ENCODE measurements around the gene TMEM170B. TPM values are rescaled to one million over a fixed set of nuclear protein-coding genes. Genes with fewer than 3 reads are reported as not detected.

Gene TMEM170B
- polyA plus RNA-seq, 3 donors = 11.7 to 33.4 (median 19.7) TPM

DNA sequence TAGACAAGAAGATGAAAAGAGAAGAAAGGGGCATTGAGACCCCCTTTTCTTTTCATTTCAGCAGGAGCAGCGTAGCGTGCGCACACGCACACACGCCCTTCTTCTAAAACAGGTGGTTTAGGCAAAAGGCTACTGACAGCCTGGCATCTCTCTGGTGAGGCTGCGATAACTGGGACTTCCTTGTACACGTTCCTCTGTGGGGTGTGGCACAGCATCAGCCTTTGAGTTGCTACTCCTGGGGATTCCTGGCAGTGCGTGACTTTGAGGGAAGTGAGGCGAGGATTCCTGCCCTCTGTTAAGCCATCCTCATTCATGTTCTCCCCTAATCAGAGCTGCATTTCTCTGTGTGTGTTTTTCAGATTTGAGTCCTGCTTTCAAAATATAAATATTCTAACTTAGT is 94.7 kb downstream of the TMEM170B start:
- Histone ChIP-seq H3K4me2 (replicated peaks; ENCODE audit: extremely low read depth, low read length, poor library complexity, severe bottlenecking) (no peak overlapping the region), H3K36me3 (replicated peaks in 1 of 2; ENCODE audit: control insufficient read depth in 1 of 2, insufficient read depth in 2 of 2, low read length in 2 of 2) (no peaks in the 10 kb centered on the region), H3K4me3 (replicated peaks in 1 of 3; ENCODE audit: low read depth in 2 of 3, low read length in 3 of 3) (no peak overlapping the region), H3K9ac (ENCODE audit: insufficient read depth, low read length, poor library complexity, severe bottlenecking) (no peak overlapping the region), H3K27ac (ENCODE audit: low read depth in 1 of 2, low read length in 2 of 2) (no peak overlapping the region), H3K4me1 (ENCODE audit: control insufficient read depth in 1 of 2, insufficient read depth in 2 of 2, low read length in 2 of 2) (peaks cover 0 to 2% of the 10 kb centered on the region in 2 donors), H3K27me3 (ENCODE audit: control insufficient read depth in 2 of 2, insufficient read depth in 2 of 2, low read length in 2 of 2) (no peaks in the 10 kb centered on the region), H4K20me1 (ENCODE audit: insufficient read depth, low read length) (no peaks in the 10 kb centered on the region), H3K79me2 (ENCODE audit: insufficient read depth, low read length) (no peaks in the 10 kb centered on the region), H3K9me3 (replicated peaks in 1 of 2; ENCODE audit: control insufficient read depth in 1 of 2, insufficient read depth in 1 of 2, low read length in 2 of 2) (no peaks in the 10 kb centered on the region), H2AFZ (ENCODE audit: insufficient read depth, low read depth, low read length, poor library complexity, severe bottlenecking) (no peak overlapping the region)
- H3K9me3 Mint-ChIP-seq = peaks cover 0 to 3% (median 0%) of the 10 kb centered on the region in 7 donors
- intact Hi-C loops (cut with micrococcal nuclease) = no loop called here
- H3K4me3 Mint-ChIP-seq = no peak overlapping the region
- no peak for TF ChIP-seq CTCF (IDR thresholded peaks at IDR 0.05)
- peaks cover 0 to 7% (median 1%) of the 10 kb centered on the region in 3 donors for H3K27me3 Mint-ChIP-seq (ENCODE audit: low read depth in 3 of 3)
- H3K36me3 Mint-ChIP-seq = no peaks in the 10 kb centered on the region
- DNase-seq = no peak
- H3K27ac Mint-ChIP-seq = no peak overlapping the region
- H3K4me1 Mint-ChIP-seq = peaks cover 6% of the 10 kb centered on the region
- WGBS (ENCODE audit: insufficient coverage) = 84% methylated on average over 7 of the region's 9 CpGs

GRCh38 chr6:11632795-11633511 is 95.4 kb downstream of the TMEM170B start:
- Histone ChIP-seq H3K4me2 (replicated peaks; ENCODE audit: extremely low read depth, low read length, poor library complexity, severe bottlenecking) (no peak overlapping the region), H4K20me1 (ENCODE audit: insufficient read depth, low read length) (no peaks in the 10 kb centered on the region), H3K4me1 (ENCODE audit: control insufficient read depth in 1 of 2, insufficient read depth in 2 of 2, low read length in 2 of 2) (peaks cover 0 to 2% of the 10 kb centered on the region in 2 donors), H3K27me3 (ENCODE audit: control insufficient read depth in 2 of 2, insufficient read depth in 2 of 2, low read length in 2 of 2) (no peaks in the 10 kb centered on the region), H3K27ac (ENCODE audit: low read depth in 1 of 2, low read length in 2 of 2) (no peak overlapping the region), H3K9ac (ENCODE audit: insufficient read depth, low read length, poor library complexity, severe bottlenecking) (no peak overlapping the region), H3K9me3 (replicated peaks in 1 of 2; ENCODE audit: control insufficient read depth in 1 of 2, insufficient read depth in 1 of 2, low read length in 2 of 2) (no peaks in the 10 kb centered on the region), H3K79me2 (ENCODE audit: insufficient read depth, low read length) (no peaks in the 10 kb centered on the region), H3K4me3 (replicated peaks in 1 of 3; ENCODE audit: low read depth in 2 of 3, low read length in 3 of 3) (no peak overlapping the region), H2AFZ (ENCODE audit: insufficient read depth, low read depth, low read length, poor library complexity, severe bottlenecking) (no peak overlapping the region), H3K36me3 (replicated peaks in 1 of 2; ENCODE audit: control insufficient read depth in 1 of 2, insufficient read depth in 2 of 2, low read length in 2 of 2) (no peaks in the 10 kb centered on the region)
- Mint-ChIP-seq H3K4me1 (peaks cover 6% of the 10 kb centered on the region), H3K9me3 (peaks cover 0 to 3% (median 0%) of the 10 kb centered on the region in 7 donors), H3K4me3 (no peak overlapping the region), H3K27me3 (ENCODE audit: low read depth in 3 of 3) (peaks cover 1 to 7% (median 1%) of the 10 kb centered on the region in 3 donors), H3K36me3 (no peaks in the 10 kb centered on the region), H3K27ac (no peak overlapping the region)
- WGBS (ENCODE audit: insufficient coverage) = 98% methylated on average over 7 of the region's 11 CpGs
- DNase-seq = no peak
- no peak for TF ChIP-seq CTCF (IDR thresholded peaks at IDR 0.05)
- intact Hi-C loops (cut with micrococcal nuclease) = no loop called here

Small RNA genes within 50 kb of the gene (small RNA-seq; reads per million reads assigned to genes)
- not detected for gene RNU1-64P (ENCODE audit: insufficient read length, low read depth)

Other genes starting within 250 kb of the TMEM170B start
- gene ADTRP, start 241.1 kb downstream of the TMEM170B start, polyA plus RNA-seq = under 1 TPM in 2 of 3 donors, not detected in 1; 0.04 to 0.20 TPM